Activated CD4-positive, CD25-positive, alpha-beta regulatory T cell treated with anti-CD3 and anti-CD28 coated beads, Interleukin-2, amount 50 U/mL, for 24 hours (primary cell): ENCODE results near the gene PLD1.
"Not testable (repeated sequence)": the region's sequence is repeated elsewhere in the genome, so short reads cannot be mapped to it uniquely, and the experiment has no call there.

Source experiments
- ATAC-seq, 2 donors: fragments of 150-1000 bp; cut with Tn5 transposase; one replicate each; pipeline ENCODE4 v1.10.0; 2021; ENCODE audit warnings: mild to moderate bottlenecking in 1 of 2, moderate library complexity in 1 of 2

PLD1 gene

GRCh38 chr3:171809861-171810628 lies at the start of gene PLD1:
PLD1 (minus strand) TSS chr3:171810483; CDS start chr3:171738051, 72,432 bp downstream.
- peak; percentile 63 to 69 for ATAC-seq

GRCh38 chr3:171858770-171859169 lies 48.5 kb upstream of the PLD1 start:
- ATAC-seq: not testable (repeated sequence)

- ATAC-seq: no peak
These were observed 44.5 kb upstream of the PLD1 start for GRCh38 chr3:171854649-171855305.

GRCh38 chr3:171851660-171852058 lies 41.4 kb upstream of the PLD1 start:
- ATAC-seq: no peak

- no peak for ATAC-seq
These were observed 40.8 kb upstream of the PLD1 start for GRCh38 chr3:171850960-171851659.

- ATAC-seq: no peak
These were observed 40.2 kb upstream of the PLD1 start for GRCh38 chr3:171850320-171850959.

- ATAC-seq: no peak
These were observed 39.5 kb upstream of the PLD1 start for GRCh38 chr3:171849617-171850319.

- no peak for ATAC-seq
These were observed 37.4 kb upstream of the PLD1 start for GRCh38 chr3:171847595-171848259.

- no peak for ATAC-seq
These were observed 36.9 kb upstream of the PLD1 start for GRCh38 chr3:171847133-171847532.

- peak; percentile 94 for ATAC-seq
These were observed 36.3 kb upstream of the PLD1 start for GRCh38 chr3:171846597-171846996.

- no peak for ATAC-seq
These were observed 35.4 kb upstream of the PLD1 start for GRCh38 chr3:171845481-171846284.

GRCh38 chr3:171844873-171845272 lies 34.6 kb upstream of the PLD1 start:
- ATAC-seq: no peak

GRCh38 chr3:171842864-171843518 lies 32.7 kb upstream of the PLD1 start, which contains the start of gene TMEM212:
TMEM212 (plus strand) TSS chr3:171843349; CDS start chr3:171843384, 35 bp downstream.
- ATAC-seq: no peak

- ATAC-seq: no peak
These were observed 31.3 kb upstream of the PLD1 start for GRCh38 chr3:171841620-171842000.

GRCh38 chr3:171840811-171841619 lies 30.7 kb upstream of the PLD1 start:
- ATAC-seq: no peak

GRCh38 chr3:171840445-171840810 lies 30.1 kb upstream of the PLD1 start:
- ATAC-seq: no peak

GRCh38 chr3:171839270-171839669 lies 29.0 kb upstream of the PLD1 start:
- ATAC-seq: no peak

GRCh38 chr3:171838218-171838720 lies 28.0 kb upstream of the PLD1 start:
- ATAC-seq: no peak

GRCh38 chr3:171837698-171838097 lies 27.4 kb upstream of the PLD1 start:
- no peak for ATAC-seq
